AG08396 (cell line): ENCODE measurements around the gene GCKR.
A peak's percentile ranks its signal among the peaks of the same experiment; 100 is the strongest.

ENCODE experiments used
- DNase-seq: peaks from one replicate; pipeline ENCODE4 v3.0.0; 2012; ENCODE audit warnings: low spot score, mixed read lengths

The GCKR gene, protein sequence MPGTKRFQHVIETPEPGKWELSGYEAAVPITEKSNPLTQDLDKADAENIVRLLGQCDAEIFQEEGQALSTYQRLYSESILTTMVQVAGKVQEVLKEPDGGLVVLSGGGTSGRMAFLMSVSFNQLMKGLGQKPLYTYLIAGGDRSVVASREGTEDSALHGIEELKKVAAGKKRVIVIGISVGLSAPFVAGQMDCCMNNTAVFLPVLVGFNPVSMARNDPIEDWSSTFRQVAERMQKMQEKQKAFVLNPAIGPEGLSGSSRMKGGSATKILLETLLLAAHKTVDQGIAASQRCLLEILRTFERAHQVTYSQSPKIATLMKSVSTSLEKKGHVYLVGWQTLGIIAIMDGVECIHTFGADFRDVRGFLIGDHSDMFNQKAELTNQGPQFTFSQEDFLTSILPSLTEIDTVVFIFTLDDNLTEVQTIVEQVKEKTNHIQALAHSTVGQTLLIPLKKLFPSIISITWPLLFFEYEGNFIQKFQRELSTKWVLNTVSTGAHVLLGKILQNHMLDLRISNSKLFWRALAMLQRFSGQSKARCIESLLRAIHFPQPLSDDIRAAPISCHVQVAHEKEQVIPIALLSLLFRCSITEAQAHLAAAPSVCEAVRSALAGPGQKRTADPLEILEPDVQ

DNA sequence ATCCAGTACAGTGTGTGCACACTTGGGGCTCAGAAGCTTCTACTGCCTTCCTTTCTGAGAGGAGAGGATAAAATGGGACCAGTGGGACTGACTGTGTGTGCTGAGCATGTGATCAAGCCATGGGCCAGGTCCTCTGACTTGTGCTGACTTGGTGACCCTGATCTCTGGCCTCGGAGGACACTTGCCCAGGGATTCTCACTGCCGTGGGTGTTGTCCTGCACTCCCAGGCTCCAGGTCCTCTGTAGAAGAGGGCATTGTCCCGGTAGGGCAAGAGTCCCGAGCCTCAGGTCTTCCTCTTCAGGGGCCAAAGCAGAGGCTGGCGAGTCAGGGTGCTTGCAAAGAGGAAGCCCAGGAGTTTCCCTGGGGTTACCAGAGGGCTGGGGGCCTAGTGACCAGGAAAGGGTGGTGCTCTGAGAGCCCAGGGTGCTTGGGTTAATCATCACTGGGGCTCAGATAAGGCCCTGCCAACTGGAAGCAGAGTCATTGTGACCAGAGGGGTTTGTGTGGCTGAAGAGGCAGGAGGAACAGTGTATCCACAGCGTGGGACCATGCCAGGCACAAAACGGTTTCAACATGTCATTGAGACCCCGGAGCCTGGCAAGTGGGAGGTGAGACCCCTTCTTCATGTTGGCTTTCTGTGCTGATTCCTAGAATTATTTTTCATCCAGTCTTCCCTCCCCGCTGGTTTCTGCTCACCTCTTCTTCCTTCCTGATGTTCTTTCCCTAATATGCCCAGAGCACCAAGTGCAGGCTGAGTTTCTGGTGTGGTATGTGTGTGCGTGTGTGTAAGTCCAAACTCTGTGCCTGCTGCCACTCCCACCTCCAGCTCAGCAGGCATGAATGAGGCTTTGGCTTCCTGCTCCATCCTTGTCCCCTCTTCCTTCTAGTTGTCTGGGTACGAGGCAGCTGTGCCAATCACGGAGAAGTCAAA, at the start of gene GCKR:
GCKR (plus strand) TSS at position 483 of the 931 bp plus-strand sequence; CDS start at position 549, 66 bp downstream.
- peak; percentile 46 for DNase-seq

DNA sequence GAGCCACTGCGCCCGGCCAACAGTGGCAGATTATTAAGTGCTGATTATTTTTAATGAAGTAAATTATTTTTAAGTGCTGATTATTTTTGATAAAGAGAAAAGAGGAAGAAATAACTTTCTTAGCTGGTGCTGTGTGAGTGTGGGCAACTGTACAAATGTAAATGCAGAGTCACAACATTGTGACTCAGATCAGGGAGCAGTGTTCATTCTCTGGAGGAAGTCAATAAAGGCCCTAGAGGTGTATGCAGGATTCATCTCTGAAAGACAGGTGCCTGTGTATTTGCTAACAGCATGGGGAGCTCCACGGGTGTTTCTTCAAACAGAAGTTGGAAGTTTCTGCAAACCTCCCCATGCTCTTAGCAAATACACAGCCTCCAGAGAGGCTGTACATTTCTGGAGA, 48.3 kb upstream of the GCKR start:
- no peak for DNase-seq

DNA sequence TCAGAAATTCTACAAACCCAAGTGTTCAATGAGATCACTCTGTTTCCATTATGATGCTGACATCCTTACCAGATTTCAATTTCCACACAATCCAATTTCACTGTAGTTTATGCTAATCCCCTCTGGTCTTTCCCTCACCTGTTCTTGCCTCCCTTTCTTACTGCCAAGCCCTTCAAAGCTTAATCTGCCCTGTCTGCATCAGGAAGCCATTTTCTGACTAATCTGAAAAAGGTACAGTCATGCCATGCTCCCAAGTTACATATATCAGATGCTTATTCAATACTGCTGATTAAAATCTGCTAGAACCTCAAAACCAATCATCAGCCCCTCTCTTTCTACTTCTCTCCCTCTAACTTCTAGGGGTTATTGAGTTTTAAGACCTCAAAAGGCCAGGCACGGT, 45.5 kb upstream of the GCKR start:
- DNase-seq = no peak

DNA sequence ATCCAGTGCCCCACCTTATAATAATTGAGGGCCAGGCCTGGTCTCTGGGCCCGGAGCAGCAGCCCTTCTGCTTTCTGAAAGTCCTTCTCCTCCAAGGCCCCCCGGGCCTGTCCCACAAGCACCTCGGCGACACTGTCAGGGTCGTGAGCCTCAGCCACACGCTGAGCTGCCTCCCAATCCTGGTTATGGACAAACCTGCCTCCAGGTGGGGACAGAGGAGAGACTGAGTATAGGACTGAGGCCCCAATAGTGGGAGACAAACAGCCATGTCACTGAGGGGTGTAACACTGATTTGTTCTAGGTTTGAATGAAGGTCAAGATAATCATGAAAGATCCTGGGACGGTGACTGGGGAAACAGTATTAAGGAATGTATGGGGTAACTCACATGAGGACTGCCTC, 42.7 kb upstream of the GCKR start:
- no peak for DNase-seq

DNA sequence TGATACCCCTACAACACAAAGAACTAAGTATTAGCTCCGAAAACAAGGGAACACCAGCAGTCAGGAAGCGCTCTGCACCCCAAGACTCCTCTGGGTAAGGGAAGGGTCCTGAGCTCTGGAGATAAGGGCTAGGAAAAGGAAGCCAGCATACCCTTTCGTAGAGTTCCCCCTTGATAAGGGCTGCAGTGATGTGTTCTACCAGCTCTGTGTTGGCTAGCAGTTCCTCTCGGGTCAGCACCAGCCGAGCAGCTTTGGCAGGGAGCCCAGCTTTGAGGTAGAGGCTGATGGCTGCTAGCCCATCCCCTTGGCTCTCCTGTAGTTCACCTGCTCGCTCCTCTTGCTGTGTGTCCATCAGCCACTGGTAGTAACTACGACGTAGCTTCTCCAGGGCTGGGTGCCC, 35.5 kb upstream of the GCKR start:
- DNase-seq = no peak

DNA sequence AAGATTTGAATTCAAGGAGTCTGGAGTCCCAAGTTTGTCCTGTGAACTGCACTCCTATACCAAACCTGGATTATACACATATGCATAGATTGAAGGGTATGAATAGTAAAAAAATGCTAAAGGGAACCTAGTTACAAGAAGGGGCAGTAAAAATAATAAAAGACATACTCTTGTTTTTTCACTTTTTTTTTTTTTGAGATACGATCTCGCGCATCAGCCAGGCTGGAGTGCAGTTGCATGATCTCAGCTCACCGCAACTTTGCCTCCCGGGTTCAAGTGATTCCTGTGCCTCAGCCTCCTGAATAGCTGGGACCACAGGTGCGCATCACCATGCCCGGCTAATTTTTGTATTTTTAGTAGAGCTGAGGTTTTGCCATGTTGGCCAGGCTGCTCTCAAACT, 32.2 kb upstream of the GCKR start:
- DNase-seq = no peak

DNA sequence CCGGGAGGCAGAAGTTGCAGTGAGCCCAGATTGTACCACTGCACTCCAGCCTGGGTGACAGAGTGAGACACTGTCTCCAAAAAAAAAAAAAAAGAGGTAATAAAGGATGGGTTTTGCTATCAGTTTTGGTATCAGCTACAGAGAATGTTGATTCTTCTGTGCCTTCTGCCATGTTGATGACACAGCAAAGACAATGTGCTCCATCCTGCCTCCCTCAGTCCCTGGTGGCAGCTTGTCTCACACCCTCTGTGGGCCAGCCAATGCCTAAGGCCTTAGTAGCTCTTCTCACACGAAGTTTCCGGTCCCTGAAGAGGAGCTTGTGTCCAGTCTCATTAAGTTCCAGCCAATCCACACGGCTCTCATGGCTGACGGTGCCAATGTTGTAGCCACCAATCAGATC, 24.7 kb upstream of the GCKR start:
- no peak for DNase-seq

DNA sequence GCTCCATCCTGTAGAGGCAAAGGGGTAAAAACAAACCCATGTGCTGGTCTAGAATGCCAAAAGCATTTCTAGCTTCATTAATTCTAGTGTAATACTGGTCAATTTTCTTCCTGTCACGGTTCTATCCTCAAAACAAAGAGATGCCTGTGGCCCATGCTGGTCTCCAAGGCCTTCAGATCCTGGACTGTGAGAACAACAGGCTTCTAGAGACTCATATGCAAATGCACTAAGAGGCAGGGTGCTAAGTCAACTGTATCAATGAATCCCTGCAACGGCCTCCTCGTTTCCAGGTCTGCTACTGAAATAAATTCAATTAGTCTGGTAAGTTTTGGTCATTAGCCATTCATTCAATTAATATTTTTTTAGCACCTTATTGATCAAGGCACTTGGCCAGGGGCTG, 11.1 kb upstream of the GCKR start:
- no peak for DNase-seq

DNA sequence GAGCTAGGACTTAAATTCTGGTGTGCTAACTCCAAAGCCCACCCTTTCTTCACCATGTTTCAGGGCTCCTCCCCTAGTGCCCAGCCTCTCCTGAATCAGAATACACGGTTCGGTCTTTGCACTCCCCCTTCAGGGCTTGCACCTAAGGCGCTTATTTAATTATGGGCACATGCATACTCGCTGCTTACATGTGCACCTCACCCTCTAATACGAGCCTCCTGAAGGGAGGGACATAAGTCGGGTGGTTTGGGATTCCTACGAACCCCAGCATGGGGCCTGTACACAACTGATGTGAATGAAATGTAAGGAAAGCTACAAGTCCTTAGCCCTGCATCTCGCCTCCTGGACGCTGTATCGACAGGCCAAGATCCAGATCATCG, 7.5 kb upstream of the GCKR start:
- peak; percentile 12 for DNase-seq

DNA sequence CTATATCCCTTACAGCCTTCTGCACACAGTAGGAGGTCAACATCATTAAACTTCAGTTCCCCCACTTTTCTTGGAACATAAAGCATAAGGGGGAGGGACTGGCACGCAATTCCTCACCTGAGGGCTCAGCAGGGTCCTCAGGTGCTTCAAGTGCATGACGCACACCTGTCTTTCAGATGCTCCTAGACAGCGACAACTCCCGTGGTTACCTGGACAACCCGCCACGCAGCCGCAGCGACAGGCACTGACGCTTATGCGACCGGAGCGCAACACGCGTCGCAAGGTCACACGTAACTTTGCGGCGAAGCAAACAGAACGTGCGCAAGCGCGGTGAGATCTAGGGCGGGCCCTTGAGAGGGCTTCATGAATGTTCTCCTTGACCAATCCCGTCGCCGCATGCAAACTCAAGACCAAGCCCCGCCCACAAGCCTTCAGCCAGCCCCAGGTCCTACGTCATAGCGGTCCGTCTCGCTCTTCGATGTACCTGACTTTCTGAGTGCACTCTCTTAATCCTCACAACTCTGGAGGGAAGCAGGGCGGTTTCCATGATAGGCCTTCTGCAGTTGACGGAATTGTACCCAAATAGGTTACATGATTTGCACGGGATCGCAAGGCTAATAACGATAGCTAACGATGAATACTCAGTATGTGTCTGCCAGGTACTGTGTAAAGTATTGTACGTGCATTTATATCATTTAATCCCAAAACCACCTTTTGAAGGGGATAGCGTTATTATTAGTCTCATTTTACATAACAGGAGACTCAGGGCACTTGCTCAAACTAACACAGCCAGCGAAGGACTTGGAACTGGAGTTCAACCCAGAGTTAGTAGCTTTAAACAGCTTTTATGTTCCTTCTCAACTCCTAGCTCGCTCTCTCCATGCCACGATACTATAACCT, 6.9 kb upstream of the GCKR start, which contains the start of gene IFT172:
IFT172 (minus strand) TSS at position 246 of the 900 bp plus-strand sequence; CDS start at position 156, 90 bp downstream.
- DNase-seq = peak; percentile 98

DNA sequence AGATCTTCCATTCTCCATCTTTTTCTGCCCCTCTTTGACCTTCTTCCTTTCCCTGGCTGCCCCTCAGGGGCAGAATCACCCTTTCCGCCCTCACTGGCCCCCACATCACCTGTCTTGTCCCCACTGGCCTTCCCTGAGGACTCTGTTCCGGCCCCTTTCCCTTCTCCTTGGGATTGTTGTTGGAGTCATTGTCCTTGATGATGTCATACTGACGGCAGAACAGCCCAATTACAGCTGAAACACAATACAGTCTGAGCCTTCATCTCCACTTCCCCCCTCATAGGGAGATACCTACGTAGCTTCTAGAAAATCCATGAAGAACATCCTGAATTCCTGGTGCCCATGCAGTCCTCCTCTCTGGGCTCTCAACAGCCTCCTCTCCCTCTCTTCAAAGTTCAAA, 4.1 kb upstream of the GCKR start:
- no peak for DNase-seq

DNA sequence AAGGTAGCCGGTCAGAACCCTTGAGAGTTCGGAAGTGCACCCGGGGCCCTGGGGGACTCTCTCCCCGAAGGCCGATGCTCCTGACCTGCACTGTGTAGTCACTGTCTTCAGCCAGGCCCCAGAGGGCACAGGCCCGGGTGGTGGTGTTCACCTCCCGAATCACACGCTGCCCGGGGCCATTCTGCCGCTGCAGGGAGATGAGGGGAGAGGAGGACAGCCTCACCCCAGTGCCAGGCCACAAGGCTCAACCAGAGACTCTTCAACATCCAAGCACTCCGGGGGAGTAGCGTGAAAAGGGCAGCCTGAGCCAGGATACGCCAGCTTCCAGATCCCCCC, 2.7 kb upstream of the GCKR start:
- no peak for DNase-seq

DNA sequence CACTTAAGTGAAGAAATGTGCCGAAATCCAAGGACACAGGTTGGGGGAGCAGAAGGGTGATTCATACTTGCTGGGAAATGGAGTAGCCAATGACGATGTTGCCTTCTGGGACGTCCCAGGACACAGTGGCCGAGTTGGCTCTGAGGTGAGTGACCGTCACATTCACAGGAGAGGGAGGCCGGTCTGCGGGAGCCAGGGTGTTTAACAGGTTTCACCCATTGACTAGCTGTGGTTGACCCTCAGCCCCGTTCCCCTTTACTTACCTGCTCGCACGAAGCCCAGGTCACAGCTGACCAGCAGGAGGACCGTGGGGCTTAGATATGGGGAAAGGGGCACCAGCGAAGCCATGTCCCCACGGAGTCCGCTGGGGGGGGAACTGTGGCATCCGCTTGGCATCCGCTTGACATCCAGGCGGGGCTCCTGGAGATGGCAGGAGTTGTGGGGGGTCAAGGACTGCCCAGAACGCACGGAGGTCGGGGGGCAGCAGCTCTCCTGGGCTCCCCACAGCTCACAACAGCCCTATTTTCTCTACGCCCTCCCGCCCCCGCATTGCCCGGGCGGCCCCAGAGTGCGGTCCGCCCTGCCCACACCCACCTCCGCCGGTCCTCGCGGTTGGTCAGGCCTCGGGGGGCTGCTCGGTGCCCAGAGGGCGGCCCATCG, 2.2 kb upstream of the GCKR start:
- DNase-seq = peak; percentile 45

DNA sequence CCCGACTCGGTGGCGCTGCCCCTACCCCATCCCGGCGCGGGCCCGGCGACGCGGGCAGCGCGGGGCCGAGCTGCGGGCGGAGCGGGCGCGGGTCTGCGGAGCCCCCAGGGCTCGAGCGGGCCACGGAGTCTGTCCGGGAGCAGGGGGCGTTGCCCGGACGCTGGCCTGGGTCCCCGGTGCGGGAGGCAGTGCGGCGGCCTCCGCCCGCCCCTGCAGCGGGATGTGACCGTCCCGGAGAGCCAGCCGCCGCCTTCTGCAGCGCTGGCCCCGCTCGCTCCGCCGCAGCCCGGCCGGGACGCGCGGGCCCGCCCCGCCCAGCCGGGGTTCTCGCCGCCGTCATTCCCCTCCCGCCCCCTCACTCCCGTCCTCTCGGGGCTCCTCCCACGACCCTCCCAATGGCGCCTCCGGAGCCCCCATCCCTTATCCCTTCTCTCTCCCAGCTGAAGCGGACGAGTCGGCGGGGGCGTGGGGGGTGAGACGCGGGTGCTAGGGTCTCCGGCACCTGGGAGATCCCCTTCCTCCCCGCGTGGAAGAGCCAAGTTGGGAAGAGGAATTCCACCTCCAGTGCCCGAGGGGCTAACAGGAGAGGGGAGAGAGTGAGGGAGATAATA, 1.6 kb upstream of the GCKR start, which contains the start of gene FNDC4:
FNDC4 (minus strand) TSS at position 257 of the 611 bp plus-strand sequence. CDS start 521 bp downstream, outside the sequence.
- DNase-seq = peak; percentile 76

DNA sequence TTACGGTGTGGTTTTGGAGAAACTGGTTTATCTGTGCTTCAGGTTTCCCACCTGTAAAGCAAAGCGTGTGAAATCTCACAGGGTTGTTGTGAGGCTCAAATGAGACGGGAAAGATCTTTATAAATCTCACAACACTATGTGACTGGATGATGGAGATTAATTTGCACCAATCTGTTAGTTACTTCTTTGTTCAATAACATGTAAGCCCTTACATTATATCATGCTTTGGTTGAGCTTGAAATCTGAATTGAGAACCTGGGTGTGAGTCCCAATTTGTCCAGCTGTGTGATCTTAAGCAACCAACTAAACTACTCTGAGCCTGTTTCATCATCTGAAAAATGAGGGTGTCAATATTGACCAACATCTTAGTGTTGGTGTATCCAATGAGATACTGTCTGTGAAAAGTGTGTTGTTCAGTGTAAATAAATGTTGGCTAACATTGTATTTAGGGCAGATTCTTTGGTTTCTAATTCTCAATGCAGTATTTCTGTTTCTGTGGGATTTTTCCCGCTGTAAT, 741 bp upstream of the GCKR start:
- DNase-seq = no peak

DNA sequence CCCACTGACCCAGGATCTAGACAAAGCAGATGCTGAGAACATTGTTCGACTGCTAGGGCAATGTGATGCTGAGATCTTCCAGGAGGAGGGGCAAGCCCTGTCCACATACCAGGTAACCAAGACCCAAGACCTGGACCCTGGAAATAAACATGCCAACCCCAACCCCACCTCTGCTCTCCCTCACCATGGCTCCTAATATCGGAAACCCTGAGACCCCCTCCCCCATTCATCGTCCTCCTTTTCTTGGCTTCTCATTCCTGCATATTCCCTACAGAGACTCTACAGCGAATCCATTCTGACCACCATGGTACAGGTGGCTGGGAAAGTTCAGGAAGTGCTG, 619 bp downstream of the GCKR start:
- DNase-seq = no peak

DNA sequence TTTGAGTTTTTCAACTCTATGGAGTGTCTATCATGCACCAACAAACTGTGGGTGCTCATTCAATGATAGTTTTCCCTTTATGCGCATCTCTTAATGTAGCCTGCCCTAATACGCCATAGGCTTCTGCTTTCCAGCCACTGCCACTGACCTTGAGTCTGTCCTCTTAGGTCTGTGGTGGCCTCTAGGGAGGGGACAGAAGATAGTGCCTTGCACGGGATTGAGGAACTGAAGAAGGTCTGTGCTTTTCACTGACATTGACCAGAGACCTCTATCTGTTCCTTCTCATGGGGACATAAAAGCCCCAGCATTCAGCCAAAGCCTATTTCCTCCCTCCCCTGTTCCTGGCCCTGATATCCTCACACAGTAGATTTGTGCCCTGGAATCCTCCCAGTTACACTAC, 2.3 kb downstream of the GCKR start:
- DNase-seq = no peak

DNA sequence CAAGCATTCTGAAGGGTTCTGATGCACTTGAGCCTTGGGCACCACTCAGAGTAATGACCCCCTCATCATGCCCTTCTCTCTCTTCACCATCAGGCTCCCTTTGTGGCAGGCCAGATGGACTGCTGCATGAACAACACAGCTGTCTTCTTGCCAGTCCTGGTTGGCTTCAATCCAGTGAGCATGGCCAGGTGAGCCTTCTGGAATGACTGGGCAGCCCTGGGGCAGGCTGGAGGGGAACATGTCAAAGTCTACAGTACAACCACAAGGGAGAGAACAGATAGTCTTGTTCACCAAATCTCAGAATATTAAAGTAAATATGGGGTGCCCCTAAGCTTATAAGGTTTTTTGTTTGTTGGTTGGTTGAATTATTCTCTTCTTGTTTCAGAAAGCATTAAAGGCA, 4.4 kb downstream of the GCKR start:
- DNase-seq = no peak

DNA sequence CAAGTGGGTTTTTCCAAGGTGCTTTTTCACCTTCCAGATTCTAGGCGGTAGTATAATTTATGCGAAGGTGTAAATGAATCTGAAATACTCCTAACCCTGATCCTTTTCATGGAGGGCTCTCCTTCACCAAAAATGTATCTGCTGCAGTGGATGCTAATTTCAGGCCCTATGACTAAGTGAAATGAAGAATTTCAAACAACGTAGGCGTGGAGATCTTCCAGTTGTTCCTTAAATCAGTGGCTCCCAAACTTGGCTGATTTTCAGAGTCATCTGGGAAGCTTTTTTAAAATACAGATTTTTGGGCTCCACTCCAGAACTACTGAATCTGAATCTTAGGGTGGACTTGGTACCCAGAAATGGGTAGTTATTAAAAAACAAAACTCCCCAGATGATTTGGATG, 5.5 kb downstream of the GCKR start:
- DNase-seq = no peak

DNA sequence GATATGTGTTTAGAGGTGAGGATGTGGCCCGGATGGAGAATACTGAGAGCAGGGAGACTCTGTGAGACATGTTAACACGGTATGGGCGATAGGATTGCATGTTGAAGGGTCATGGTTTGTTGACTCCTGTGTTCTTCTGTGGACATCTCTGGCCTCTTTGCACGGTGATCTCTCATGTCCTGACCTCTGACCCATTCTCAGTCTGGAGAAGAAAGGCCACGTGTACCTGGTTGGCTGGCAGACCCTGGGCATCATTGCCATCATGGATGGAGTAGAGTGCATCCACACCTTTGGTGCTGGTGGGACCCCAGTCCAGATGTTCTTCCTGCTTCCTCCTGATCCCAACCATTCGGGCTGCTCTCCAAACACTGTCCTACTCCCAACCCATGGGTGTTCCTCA, 9.9 kb downstream of the GCKR start:
- no peak for DNase-seq
